RCC 7860 (cell line): ENCODE data around the gene EPHB2.

Experiments used
- DNase-seq: peaks from one replicate; pipeline ENCODE4 v3.0.0-alpha.2; 2015; ENCODE audit warnings: low spot score
- FAIRE-seq: peaks from 2 replicates; lab custom pipeline; 2012; peaks lifted over from hg19 to GRCh38; lab: Jason Lieb, UNC

Gene EPHB2

DNA sequence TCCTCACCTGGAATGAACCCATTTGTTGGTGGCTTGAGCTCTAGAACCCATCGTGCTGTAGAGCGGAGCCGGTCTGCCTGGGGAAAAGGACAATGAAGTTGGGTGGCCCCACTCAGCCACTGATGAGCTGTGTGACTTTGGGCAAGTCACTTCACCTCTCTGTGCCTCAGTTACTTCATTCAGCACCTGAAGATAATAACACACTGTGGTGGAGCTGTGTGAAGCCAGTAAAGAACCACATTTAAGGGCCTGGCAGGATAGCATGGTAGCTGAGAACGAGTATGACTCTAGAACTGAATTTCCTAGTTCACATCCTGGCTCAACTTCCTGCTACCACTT lies 37.1 kb downstream of the EPHB2 start:
- FAIRE-seq, result no peak
- DNase-seq, result no peak

DNA sequence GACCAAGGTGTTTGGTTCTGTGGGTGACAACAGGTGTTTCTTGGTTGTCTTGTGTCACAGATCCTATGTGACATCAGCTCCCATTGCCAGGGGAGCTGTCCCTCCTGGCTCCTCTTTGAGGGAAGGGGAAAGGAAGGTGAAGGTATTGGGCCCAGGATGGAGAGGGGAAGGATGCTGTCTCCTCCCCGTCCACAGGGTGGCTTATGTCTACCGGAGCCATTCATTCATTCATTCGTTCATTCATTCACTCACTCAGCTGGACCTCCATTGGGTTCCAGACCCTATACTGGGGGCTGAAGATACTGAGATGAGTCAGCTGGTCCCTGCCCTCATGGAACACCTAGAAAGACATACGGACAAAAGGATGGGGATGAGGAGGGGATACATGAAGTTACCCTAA lies 38.9 kb downstream of the EPHB2 start:
- FAIRE-seq, result no peak
- DNase-seq, result no peak

DNA sequence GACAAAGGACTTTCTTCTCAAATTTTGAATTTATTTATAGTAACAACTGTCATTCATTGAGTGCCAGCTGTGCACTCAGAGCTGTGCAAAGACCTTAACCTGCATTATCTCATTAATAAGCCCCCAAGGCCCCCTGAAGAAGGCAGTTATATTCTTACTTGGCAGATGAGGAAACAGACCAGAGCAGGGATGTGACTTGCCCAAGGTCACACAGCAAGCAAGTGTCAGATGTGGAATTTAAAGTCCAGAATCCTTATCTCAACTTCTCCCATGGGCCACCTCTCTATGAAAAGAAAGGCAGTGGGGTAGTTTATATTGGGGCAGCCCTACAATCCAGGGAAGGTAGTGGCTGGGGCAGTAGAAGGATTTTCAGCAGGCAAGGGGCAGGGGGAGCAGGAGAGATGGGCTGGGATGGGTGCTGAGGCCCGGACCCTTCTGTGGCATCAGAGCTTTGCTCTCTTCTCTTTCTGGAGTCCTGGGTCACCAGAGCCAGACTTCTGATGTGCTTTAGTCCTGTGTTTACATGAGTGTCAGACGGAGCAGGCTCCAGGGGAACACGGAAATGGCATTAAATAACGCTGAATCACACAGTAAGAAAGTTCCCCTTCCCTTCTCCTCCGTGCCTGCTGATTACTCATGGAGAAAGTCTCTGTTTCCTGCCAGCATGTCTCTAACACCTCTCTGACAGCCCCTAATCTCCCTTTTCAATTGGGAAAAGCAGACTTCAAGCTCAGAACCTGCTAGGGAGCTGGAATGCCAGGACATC lies 39.5 kb downstream of the EPHB2 start:
- DNase-seq (peak; percentile 94), FAIRE-seq (peak; percentile 95)

DNA sequence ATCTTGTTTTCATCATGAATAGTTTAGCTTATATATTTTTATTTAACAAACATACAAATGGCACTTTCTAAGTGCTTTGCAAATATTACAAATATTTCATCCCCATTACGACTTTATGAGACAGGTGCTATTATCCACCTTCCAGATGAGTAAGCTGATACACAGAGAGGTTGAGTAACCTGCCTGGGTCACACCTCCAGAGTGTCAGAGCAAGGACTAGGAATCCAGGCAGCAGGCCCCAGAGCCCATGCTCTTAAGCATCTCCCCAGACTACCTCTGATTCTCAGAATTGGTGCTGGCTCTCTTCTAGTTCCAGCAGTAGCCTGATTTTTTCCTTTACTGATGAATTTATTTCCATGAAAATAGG lies 40.0 kb downstream of the EPHB2 start:
- DNase-seq (no peak), FAIRE-seq (no peak)

DNA sequence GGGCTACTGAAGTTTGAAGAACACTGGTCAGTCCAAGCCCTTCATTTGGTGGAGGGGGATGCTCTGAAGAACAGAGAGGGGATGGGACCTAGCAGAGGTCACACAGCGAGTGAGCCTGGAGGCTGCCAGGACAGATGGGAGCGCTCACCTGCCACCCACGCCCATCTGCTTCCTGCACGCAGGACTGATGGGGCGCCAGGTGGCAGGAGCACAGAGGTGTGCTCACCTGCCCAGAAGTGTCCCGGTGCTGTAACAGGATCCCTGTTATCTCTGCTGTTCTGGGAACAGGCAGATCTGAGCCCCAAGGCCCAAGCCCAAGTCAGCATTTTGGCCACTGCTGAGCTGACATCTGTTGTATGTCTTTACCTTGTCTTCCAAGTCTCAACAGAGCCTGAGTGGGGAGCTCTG lies 40.5 kb downstream of the EPHB2 start:
- FAIRE-seq, result no peak
- no peak for DNase-seq

DNA sequence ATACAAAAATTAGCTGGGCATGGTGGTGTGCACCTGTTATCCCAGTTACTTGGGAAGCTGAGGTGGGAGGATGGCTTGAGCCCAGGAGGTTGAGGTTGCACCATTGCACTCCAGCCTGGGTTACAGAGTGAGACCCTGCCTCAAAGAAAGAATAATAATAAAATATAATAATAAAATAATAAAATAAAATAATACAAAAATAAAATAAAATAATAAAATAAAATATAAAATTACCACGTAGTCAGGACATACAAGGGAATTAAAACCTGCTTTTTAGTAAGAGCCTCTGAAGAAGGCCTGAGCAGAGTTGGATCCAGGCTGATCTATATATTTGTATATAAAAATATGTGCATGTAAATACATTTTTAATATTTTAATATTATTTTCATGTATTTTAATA lies 41.7 kb downstream of the EPHB2 start:
- no peak for DNase-seq
- no peak for FAIRE-seq

DNA sequence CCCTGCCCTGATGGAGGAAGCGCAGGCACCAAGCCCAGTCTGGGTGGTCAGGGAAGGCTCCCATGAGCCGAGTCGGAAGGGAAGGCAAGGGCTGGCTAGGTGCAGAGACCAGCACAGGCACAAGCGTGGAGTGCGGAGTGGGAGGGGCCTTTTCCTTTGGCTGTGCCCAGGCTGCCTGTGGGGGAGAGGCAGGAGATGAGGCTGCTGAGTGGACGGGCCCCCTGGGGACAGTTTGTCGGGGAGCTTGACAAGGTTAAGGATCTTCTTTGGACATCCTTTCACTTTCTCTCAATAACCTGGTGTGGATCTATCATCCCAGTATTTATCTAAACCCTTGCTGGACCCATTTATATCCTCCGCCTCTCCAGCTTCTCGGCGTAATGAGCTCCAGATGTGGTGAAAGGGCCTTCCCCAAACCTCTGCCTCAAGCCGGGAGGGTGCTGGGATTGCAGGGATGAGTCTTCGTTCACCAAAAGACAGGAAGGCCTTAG lies 42.9 kb downstream of the EPHB2 start:
- no peak for FAIRE-seq

DNA sequence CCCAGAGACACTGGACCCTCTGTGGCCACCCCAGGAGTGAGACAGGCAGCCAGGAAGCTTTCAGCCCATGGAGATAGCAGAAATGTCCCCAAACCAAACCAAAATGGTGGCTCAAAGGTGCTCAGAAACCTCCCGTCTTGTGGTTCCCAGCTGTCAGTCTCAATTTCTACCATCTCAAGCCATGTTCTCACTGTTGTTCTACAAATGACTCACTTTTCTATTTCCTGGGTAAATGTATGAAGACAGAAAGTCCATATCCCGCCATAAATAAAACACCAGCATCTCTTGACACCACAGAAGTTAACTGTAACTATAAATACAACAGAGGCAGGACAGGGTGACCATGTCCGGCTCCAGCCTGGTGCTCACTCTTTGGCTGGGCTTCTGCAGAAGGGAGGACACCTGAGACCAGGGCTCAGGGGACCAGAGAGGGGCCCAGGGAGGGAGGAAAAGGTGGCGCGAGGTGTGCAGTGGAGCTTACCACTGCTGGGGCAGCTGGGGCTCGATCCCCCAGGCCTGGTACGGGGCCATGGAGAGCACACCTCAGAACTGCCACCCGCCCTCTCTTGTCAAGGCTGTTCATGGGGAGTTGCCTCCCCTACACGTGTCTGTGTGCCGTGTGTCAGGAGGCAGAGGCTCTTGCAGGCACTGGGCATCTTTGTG lies 43.6 kb downstream of the EPHB2 start:
- no peak for FAIRE-seq
- DNase-seq, result no peak

More for the DNA sequence above, 42.9 kb downstream of the EPHB2 start:
- DNase-seq, result no peak

DNA sequence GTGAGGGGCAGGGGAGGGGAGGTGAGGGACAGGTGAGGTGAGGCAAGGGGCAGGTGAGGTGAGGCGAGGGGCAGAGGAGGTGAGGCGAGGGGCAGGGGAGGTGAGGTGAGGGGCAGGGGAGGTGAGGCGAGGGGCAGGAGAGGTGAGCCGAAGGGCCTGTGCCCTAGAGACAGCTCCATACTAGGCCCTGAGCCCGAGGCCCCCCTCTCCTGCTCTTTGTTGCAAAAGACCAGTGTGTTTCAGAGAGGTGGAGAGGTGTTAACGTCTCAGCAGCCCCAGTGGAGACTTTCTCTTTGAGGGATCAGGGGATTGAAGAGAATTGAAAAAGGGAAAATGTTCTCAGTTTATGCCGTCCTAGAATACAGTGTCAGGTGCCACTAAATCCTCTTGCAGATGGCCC lies 44.2 kb downstream of the EPHB2 start:
- DNase-seq (no peak), FAIRE-seq (no peak)

DNA sequence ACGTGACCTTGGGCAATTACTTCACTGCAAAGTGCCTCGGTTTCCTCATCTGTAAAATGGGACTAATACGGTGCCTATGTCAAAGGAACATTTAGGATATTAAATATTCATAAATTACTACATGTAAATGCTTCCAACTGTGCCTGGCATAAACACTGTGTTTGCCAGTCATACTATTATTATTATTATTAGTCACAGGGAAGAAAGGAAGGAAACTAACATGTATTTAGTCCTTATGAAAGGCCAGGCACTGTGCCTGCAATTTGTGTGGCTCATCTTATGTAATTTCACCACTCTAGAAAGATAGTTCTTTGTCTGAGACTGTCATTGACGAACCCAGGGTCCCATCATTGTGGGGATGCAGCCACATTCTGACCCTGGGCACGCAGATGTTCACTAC lies 45.0 kb downstream of the EPHB2 start:
- FAIRE-seq, result no peak

DNA sequence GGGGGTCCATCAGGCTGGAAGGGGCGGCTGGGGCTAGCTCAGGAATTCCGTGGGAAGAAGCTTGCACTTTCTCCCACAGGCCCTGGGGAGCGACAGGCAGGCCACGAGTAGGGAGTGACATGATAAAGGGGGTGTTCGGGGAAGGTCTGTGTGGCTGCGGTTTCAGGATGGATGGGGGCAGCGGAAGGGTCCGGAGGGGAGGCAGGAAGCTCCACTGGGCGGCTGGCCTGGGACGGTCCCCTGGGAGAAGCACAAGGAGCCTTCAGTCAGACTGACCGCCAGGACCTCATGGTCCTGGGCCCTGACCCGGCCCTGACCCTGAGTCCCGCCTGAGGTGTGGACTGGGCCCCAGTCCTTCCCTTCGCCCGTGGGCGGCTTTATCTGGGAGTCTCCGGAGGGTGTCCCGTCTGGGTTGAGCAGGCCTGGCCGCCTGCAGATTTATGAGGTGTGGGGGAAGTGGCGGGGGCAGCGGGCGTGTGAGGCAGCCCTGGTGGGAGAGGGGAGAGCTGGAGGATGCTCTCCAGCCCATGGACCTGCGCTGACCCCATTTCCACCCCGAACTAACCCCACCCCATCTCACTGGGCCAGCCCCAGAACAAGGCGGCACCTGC lies 45.6 kb downstream of the EPHB2 start:
- no peak for FAIRE-seq
- no peak for DNase-seq

More for the DNA sequence above, 45.0 kb downstream of the EPHB2 start:
- DNase-seq, result no peak

DNA sequence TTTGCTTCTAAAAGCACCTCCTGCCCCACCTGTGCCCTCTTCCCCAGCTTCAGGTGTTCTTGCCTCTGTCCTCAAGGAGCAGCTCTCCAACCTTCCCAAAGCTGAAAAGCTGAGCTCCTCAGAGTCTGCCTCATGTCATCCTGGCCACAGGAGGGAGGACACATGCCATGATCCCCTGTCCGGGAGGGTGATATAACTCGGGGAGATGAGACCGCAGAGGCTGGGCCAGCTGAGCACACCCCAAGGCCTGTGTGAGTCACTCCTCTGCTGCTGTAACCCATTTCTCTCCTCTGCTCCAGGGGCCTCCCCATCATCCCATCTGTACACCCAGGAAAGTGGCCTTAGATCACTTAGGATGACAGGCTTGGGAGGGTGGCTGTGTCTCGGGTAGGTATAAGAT lies 49.8 kb downstream of the EPHB2 start:
- FAIRE-seq (no peak), DNase-seq (no peak)

DNA sequence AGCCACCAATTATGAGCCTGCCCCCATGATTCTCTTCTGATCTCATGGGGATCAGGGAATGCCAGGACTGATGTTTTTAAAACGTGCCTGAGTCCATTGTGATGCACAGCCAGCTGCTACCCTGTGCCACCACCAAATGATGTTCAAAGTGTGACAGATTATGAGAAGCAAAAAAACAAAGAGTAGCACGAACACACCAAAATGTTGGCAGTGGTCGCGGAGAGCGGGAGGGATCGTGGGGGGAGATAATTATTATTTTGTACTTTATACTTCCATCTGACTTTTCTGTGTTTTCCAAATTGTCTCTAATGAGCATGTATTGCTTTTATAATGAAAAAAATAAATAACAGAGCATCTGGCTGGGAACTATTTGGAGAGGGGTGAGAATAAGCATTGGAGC lies 50.5 kb downstream of the EPHB2 start:
- FAIRE-seq, result no peak
- no peak for DNase-seq

DNA sequence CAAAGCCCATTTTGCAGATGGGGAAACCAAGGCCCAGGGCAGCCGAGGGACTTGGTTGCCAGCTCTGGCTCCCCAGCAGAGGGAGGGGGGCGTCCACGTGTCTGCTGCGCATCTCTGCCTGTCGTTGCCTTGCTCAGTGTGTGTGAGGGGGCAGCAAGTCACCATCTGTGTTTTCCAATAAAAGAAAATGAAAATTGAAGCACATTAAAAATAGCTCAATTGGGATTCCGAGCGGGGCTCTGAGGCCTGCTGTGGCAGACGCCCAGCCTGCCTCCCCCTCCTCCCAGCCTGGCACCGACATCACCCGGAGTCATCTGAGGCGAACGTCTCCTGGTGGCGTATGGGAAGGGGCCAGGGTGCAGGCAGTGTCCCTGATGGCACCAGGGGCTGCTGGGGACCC lies 51.2 kb downstream of the EPHB2 start:
- DNase-seq (no peak), FAIRE-seq (no peak)

DNA sequence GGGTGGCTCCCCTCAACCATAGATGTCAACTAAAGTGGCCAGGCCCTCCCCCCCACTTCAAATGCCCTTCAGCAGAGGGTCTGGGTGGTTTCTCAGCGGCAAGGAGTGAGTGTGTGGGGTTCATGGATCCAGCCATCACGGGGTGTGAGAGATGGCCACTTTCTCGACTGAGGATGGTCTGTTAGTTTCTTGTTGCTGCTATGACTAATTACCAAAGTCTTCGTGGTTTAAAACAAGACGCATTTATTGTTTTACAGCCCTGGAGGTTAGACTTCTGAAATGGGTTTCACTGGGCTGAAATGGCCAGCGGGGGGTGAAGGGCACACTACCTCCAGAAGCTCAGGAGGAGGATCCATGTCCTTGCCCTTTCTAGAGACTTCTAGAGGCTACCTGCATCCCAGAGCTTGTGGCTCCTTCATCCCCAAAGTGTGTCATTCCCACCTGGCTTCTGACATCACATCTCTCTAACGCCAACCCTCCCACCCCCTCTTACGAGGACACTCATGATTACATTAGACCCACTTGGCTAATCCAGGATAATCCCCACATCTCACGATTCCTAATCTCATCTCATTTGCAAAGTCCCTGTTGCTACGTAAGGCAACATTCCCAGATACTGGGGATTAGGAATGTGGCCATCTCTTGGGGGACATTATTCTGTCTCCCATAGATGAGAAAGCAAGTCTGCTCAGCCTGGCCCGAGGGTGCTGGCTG lies 53.0 kb downstream of the EPHB2 start:
- FAIRE-seq (no peak), DNase-seq (no peak)

DNA sequence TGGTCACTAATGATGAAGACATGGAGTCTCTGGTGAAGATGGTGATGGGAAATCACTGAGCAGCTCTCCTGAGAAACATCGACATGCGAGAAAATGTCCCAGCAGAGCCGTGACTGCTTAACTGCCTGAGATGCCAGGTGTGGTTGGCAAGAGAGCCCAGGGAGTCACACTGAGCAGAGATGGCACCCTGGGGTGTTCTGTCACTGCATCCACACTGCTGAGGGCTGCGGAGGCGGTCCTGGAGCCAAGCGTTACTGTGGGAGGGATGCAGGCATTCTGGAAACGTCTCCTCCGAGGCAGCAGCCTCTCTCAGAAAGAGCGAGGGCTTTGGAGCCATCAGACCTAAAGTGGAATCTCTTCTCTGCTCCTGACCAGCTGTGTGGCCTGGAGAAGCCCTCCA lies 57.2 kb downstream of the EPHB2 start:
- FAIRE-seq (no peak), DNase-seq (no peak)

DNA sequence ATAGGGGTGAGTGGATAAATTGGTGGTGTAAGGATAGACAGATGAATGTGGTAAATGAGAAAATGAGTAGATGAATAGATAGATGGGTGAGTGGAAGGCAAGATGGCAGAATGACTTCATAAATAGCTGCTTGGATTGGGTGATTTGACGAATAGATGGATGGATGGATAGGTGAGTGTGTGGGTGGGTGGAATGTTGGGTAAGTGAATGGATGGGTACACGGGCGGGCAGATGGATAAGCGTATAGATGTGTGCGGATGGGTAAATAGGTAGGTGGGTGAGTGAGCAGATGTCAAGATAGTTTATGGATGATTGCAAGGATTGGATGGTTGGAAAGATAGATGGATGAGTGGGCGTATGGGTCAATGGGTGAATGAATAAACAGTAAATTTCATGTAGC lies 59.3 kb downstream of the EPHB2 start:
- no peak for FAIRE-seq
- no peak for DNase-seq

DNA sequence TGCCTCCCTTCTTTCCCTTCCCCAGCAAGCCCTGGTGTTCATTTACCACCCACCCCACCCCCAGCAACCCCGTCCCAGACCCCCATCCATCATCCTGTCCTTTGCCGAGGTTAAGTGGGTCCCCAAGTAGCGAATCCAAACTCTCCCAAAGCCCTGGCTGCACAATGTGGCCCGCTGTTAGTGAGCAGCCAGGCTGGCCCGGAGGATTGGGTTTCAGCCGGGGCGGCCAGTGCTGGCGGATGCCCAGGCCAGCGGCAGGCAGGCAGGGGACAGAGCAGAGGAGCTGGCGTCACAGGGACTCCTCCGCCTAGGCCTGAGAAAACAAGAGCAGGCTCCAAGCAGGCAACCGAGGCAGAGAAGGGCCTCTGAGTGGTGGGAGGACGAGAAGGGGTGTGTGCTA lies 61.4 kb downstream of the EPHB2 start:
- no peak for FAIRE-seq

DNA sequence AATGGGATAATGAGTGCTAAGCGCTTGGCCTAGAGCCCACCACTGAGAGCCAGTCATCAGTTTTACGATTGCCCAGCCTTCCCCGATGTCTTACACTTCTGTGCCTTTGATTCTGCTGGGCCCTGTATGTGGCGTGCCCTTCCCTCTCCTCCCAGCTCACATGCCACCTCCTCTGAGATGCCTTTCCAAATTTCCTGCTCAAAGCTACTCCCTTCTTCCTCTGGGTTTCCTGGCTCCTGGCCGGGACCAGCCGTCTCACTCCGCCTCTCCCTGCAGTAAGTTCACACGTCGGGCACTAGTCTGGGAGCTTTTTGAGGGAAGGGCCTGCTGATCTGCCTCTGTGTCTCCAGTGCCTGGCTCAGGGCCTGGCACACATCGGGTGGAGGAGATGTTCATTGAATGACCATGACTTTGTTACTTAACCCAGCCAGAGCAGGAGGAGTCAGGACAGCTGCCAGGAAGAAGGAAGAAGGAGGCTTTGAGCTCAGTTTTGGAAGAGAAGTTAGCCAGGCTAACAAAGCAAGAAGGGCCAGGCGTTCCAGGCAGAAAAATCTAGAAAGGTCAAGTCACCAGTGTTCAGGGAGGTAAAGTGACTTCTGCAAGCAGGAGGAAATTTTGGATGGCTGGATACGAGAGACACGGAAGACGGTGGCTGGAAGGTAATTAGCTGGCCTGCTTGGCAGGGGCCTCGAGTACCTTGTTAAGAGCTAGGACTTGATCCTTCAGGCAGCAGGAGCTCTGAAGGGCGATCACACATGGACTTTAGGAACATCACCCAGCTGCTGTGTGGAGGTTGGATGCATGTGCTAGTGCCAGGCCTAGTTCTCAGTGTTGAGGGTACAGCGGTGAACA lies 63.6 kb downstream of the EPHB2 start:
- no peak for FAIRE-seq
- DNase-seq, result no peak

More for the DNA sequence above, 61.4 kb downstream of the EPHB2 start:
- no peak for DNase-seq

DNA sequence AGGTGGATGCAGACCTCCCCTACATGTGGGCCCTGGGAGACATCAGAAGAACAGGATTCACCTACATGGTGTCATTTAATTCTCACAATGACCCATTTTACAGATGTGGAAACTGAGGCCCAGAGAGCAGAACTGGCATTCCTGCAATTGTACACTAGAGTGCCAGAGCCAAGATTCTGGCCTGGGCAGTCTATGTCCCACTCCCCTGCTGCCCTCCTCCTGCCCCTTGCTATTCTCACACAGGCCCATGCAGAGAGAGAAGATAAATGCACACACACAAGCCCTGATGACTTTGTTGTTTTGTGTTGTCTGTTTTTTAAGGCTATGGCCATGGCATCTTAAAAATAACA lies 64.2 kb downstream of the EPHB2 start:
- FAIRE-seq (no peak), DNase-seq (no peak)

DNA sequence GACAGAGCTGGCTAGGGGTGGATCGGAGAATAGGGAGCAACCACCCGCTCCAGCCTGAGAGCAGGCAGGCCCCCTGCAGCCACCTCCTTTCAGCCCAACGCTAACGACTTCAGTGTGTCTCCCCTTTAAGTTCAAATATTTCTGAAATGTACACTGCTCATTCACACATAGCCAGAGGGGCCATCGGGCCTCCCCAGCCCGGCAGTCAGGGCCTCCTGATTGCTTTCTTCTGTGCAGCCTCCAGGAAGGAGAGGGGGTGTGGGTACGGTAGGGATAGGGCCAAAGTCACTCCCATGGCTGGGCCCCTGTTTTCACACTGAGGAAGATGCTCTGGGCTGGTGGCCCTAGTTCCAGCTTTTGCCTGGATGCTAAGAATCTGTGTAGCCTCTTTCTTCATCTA lies 64.8 kb downstream of the EPHB2 start:
- FAIRE-seq (no peak), DNase-seq (no peak)
